ENCODE measurements around the gene BMP5. TPM values are rescaled to one million over a fixed set of nuclear protein-coding genes. Genes with fewer than 3 reads are reported as not detected.

The BMP5 gene
- total and polyA plus RNA-seq, 10 of the 15 experiments (the other 5 are each of a cell fraction or from before 2014, with no cell fraction given), result not detected

- no peaks in the 10 kb centered on the region for H4K20me1 ChIP-seq (ENCODE audit: control insufficient read depth, insufficient read depth)
- H3K4me3 ChIP-seq, result no peak overlapping the region
- no peak overlapping the region for H2AFZ ChIP-seq (ENCODE audit: control insufficient read depth, low read depth, low read length)
- intact Hi-C loops (cut with micrococcal nuclease; ENCODE audit: unreplicated experiment) (no loop called here), in situ Hi-C loops (cut with MboI) (no loop called here)
- H3K27me3 ChIP-seq (replicated peaks in 1 of 2; ENCODE audit: control insufficient read depth in 2 of 2, insufficient read depth in 2 of 2, low read length in 1 of 2), result no peaks in the 10 kb centered on the region
- WGBS (ENCODE audit: insufficient coverage, insufficient replicate concordance, low lambda C conversion rate, missing lambda C conversion rate), result 31% methylated on average over 3 of the region's 3 CpGs
- RAD21 ChIA-PET (ENCODE audit: unreplicated experiment), result interaction anchor here (0.6 kb wide), 1 partner anchor 316 kb away, joined by 3 read pairs; no protein-coding TSS in a partner anchor
- H3K4me2 ChIP-seq (ENCODE audit: control insufficient read depth, insufficient read depth), result no peak overlapping the region
- FAIRE-seq (no peak), ATAC-seq (no peak), DNase-seq (ENCODE audit: low read depth, low spot score) (no peak)
- H3K9ac ChIP-seq (ENCODE audit: control insufficient read depth, insufficient read depth, low read length), result no peak overlapping the region
- no peaks in the 10 kb centered on the region for H3K79me2 ChIP-seq (ENCODE audit: control insufficient read depth, insufficient read depth, low read length)
- no TSS peak for BruUV-seq (replicated peaks)
- H3K36me3 ChIP-seq (ENCODE audit: control insufficient read depth in 2 of 2, insufficient read depth in 2 of 2, low read length in 1 of 2), result no peaks in the 10 kb centered on the region
- CTCF ChIA-PET, result interaction anchor here (1.2 to 1.7 kb wide), 2 partner anchors 8 to 177 kb away, joined by 3 to 4 read pairs; no protein-coding TSS in a partner anchor
- POLR2A ChIA-PET, result interaction anchor here (1.0 kb wide), 1 partner anchor 18 kb away, joined by 4 read pairs; no protein-coding TSS in a partner anchor
- no peaks in the 10 kb centered on the region for H3K9me3 ChIP-seq (replicated peaks; ENCODE audit: control insufficient read depth, insufficient read depth, low read length)
- H3K27ac ChIP-seq (ENCODE audit: control insufficient read depth, insufficient read depth), result no peak overlapping the region
- SMC1A ChIA-PET (ENCODE audit: uncharacterized antibody, unreplicated experiment), result no interaction called here
- no peaks in the 10 kb centered on the region for H3K4me1 ChIP-seq (ENCODE audit: control insufficient read depth, insufficient read depth, low read length)
- TF ChIP-seq HSF1 (IDR thresholded peaks at IDR 0.05; ENCODE audit: low read depth, low read length), result no peak
- TF ChIP-seq STAT3 (IDR thresholded peaks at IDR 0.05; ENCODE audit: low read depth, low read length), result no peak
- no peak for TF ChIP-seq ATF3 (IDR thresholded peaks at IDR 0.05; ENCODE audit: borderline replicate concordance, extremely low read depth, low read depth, low read length)
- no peak for TF ChIP-seq ZBTB40 (IDR thresholded peaks at IDR 0.05; ENCODE audit: borderline replicate concordance)
- no peak for TF ChIP-seq TCF3 (IDR thresholded peaks at IDR 0.05; ENCODE audit: borderline replicate concordance, insufficient read depth, low read depth, low read length)
- no peak for TF ChIP-seq TAF1 (IDR thresholded peaks at IDR 0.05; ENCODE audit: borderline replicate concordance, low read depth, low read length)
- no peak for TF ChIP-seq CEBPZ (IDR thresholded peaks at IDR 0.05; ENCODE audit: low read depth, low read length)
- no peak for TF ChIP-seq POLR2AphosphoS2 (IDR thresholded peaks at IDR 0.05; ENCODE audit: low read depth, low read length)
- no peak for TF ChIP-seq ZNF274 (IDR thresholded peaks at IDR 0.05; ENCODE audit: insufficient read depth, insufficient read length)
These were observed 81.1 kb downstream of the BMP5 start for GRCh38 chr6:55794136-55794812.

Measured in GM12878 (cell line).